Stimulated activated CD4-positive, alpha-beta T cell treated with anti-CD3 and anti-CD28 coated beads, Interleukin-4, amount 100 ng/mL, for 1 hour (primary cell): ENCODE results near the gene CSNK1G2.
A peak's percentile ranks its signal among the peaks of the same experiment; 100 is the strongest.

Source experiments
- DNase-seq: peaks from one replicate; pipeline ENCODE4 v3.0.0-alpha.2; 2020

The CSNK1G2 gene

GRCh38 chr19:1920644-1921043, 20.3 kb upstream of the CSNK1G2 start:
- DNase-seq: no peak

- DNase-seq: no peak
These were observed 19.6 kb upstream of the CSNK1G2 start for GRCh38 chr19:1921326-1921725.

DNA sequence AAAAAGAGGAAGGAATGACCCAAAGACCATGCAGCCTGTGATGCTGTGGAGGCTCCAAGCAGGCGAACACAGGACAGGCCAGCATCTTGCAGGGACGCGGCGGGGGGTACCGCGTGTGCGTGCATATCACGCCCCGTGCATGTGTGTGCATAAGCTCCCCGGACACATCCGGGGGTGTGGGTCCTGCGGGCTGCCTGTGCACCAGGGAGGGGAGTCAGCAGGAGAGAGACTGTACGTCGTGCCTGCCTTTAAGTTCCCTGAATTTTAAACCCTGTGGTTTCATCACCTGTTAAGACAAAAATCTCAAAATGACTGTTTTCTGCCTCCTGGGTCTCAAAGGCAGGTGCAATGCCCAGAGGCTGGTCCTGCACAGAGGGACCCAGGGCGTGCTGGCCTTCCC, 19.1 kb upstream of the CSNK1G2 start:
- DNase-seq: no peak

- no peak for DNase-seq
These were observed 18.2 kb upstream of the CSNK1G2 start for GRCh38 chr19:1922803-1923202.

DNA sequence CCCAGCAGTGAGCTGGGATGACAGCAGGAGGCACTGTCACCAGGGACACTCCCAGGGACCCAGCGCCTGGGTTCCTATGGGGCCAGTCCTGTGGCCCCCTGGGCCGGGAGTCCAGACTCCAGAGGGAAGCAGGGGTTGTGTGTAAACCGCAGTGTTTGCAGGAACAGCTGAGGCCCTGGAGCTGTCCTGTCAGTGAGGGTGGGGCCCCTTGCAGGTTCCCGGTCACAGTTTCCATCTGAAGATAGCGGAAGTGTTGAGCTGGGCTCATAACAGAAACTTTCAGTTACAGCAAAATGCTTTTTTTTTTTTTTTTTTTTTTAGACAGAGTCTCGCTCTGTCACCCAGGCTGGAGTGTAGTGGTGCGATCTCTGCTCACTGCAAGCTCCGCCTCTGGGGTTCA, 17.7 kb upstream of the CSNK1G2 start:
- peak; percentile 32 for DNase-seq

- DNase-seq: no peak
These were observed 16.5 kb upstream of the CSNK1G2 start for GRCh38 chr19:1924320-1924961.

GRCh38 chr19:1925544-1925943, 15.4 kb upstream of the CSNK1G2 start:
- no peak for DNase-seq

- DNase-seq: peak; percentile 82
These were observed 11.8 kb upstream of the CSNK1G2 start for GRCh38 chr19:1929021-1929742.

DNA sequence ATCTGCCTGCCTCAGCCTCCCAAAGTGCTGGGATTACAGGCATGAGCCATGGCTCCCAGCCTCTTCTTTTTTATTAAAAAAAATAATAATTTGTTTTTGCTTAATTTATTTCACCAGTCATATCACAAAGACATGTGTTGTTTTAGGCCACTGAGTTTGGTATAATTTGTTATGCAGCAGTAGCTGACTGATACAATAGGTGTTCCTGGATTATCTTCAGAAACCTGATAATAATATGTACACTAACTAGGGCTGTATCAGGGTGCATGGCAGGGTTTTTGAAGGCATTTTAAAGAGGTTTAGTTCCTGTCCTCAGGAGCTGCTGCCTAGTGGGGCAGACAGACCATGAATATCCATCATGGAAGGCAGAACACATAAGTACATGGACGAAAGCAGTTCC, 9.5 kb upstream of the CSNK1G2 start:
- no peak for DNase-seq

GRCh38 chr19:1932395-1932794, 8.6 kb upstream of the CSNK1G2 start:
- DNase-seq: no peak

DNA sequence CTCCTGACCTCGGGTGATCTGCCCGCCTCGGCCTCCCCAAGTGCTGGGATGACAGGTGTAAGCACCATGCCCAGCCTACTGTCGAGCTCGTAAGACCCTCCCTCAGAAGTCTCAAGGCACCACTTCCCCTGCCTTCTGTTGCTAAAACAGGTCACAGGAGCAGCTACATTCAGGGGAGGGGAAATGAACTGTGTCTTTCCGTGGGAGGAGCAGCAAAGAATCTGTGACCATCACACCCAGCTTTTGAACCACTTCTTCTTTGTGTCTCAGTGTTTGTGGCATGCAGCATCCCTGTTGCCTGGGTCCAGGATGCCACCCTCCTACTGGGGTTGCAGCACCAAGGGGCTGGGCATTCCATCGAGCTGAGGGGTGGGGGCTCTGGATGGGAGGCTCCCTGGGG, 7.7 kb upstream of the CSNK1G2 start:
- DNase-seq: no peak

DNA sequence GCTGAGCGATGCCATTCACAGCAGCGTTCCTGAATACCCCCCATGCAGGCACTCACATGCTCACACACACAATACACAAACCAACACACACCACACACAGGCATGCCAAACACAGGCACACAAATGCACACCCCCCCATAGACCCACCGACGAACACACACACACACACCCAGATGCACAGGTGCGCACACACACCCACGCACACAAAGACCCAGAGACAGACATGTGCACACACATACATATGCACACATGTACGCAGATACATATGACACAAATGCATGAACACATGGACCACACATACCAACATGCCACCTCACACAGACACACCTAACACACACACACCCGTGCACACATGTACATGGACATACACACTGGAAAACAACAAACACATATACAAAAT, 7.0 kb upstream of the CSNK1G2 start:
- DNase-seq: no peak

GRCh38 chr19:1935484-1936208, 5.3 kb upstream of the CSNK1G2 start:
- DNase-seq: no peak

- no peak for DNase-seq
These were observed 4.5 kb upstream of the CSNK1G2 start for GRCh38 chr19:1936430-1936829.

GRCh38 chr19:1936916-1937610, 3.9 kb upstream of the CSNK1G2 start:
- no peak for DNase-seq

DNA sequence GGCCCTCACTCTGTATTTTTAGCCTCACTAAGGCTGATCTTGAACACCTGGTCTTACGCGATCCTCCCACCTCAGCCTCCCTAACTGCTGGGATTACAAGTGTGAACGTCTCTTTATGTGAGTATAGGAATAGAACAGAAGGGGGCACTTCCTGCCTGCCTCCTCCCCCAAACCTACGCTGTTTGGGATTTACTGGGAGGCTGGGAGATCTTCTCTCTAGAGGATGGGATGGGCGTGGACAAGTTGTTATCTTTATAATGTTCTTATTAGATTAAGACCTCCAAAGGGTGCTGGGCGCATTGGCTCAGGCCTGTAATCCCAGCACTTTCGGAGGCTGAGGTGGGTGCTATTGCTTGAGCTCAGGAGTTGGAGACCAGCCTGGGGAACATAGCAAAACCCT, 2.9 kb upstream of the CSNK1G2 start:
- no peak for DNase-seq

DNA sequence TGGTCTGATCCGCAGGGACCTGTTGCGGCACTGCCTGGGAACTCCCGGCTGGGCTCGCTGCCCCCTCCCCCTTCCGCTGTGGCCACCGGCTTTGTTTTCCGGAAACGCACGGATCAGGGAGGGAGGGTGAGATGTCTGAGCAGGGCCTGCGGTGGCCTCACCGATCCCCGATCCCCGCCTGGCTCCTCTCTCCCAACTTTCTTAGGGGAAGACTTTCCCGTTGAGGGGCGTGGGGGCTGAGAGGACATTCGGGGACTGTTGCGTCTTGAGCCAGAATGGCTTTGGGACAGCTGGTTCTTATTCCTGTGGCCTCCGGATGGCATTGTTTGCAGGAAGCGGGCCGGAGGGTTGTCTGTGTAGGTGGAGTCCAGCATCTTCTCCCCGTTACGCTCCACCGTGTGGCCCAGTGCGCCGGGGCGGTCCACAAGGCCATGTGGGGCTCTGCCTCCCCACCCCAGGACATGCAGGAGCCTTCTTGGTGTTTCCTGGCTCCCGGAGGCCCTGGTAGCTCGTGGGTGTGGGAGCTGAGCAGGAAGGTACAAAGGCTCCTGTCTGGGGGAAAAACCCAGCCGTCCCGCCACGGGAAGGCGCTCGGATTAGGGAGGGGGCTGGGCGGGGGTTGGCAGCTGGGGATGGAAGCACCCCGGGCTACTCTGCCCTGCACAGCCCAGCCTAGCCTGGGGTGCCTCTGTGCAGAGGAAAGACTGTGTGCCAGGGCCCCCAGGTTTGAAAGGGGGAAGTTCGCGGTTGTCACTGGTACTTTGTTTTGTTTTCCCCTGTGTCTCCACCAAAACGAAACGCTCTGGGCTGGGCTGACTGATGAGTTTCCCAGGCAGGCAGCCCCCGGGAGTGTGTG, 1.3 kb downstream of the CSNK1G2 start:
- peak; percentile 64 for DNase-seq

GRCh38 chr19:1942934-1943555, 2.1 kb downstream of the CSNK1G2 start:
- DNase-seq: no peak

DNA sequence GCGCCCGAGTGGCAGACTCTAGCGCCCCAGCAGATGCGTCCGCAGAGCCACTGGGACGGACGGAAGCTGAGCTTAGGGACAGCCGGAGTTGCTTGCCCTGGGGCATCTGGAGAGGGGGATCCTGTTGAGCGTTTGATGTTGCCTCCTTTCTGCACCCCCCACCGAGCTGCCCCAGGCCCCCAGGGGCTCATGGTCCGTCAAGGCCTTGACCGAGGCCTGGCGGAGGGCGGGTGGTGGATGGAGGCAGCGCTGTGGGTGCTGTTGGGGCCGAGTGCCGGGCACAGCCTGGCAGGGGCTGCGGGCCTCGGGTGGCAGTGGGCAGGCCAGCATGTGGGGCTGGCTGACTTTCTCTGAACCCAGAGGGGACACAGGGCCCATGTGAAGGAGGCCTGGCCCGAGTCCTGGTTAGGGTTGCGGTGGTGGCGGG, 2.7 kb downstream of the CSNK1G2 start:
- DNase-seq: no peak

- DNase-seq: no peak
These were observed 3.3 kb downstream of the CSNK1G2 start for GRCh38 chr19:1944088-1944915.

GRCh38 chr19:1944916-1945561, 4.1 kb downstream of the CSNK1G2 start:
- DNase-seq: no peak
